NCI-H2196 (cell line): Measurements from ENCODE around the gene SPG21.

ENCODE experiments used
- DNase-seq: peaks from one replicate; lab custom pipeline; 2025; ENCODE audit not compliant: unreplicated experiment; lab: John Stamatoyannopoulos, UW

The SPG21 gene

GRCh38 chr15:64993290-64993689, 3.6 kb upstream of the SPG21 start:
- no peak for DNase-seq

GRCh38 chr15:64991536-64992135, 1.9 kb upstream of the SPG21 start:
- DNase-seq: no peak

GRCh38 chr15:64990168-64990470, 405 bp upstream of the SPG21 start:
- DNase-seq: no peak

- DNase-seq: no peak
Measured at GRCh38 chr15:64987136-64987535, 2.6 kb downstream of the SPG21 start.

GRCh38 chr15:64985366-64986033, 4.2 kb downstream of the SPG21 start:
- no peak for DNase-seq

- DNase-seq: no peak
Measured at GRCh38 chr15:64982472-64982871, 7.2 kb downstream of the SPG21 start.

- DNase-seq: no peak
Measured at GRCh38 chr15:64981812-64982431, 7.8 kb downstream of the SPG21 start.

GRCh38 chr15:64979252-64979710, 10.4 kb downstream of the SPG21 start:
- no peak for DNase-seq

- DNase-seq: no peak
Measured at GRCh38 chr15:64975390-64975789, 14.3 kb downstream of the SPG21 start.

GRCh38 chr15:64970698-64971097, 19.0 kb downstream of the SPG21 start:
- no peak for DNase-seq

- DNase-seq: no peak
Measured at GRCh38 chr15:64969401-64969800, 20.3 kb downstream of the SPG21 start.

GRCh38 chr15:64961013-64961412, 28.7 kb downstream of the SPG21 start:
- no peak for DNase-seq

GRCh38 chr15:64960153-64960552, 29.6 kb downstream of the SPG21 start:
- no peak for DNase-seq

GRCh38 chr15:64959128-64959527, 30.6 kb downstream of the SPG21 start:
- no peak for DNase-seq

- DNase-seq: no peak
Measured at GRCh38 chr15:64954395-64954794, 35.3 kb downstream of the SPG21 start.

- no peak for DNase-seq
Measured at GRCh38 chr15:64951777-64952418, 37.8 kb downstream of the SPG21 start.

- no peak for DNase-seq
Measured at GRCh38 chr15:64950888-64951287, 38.8 kb downstream of the SPG21 start.

- no peak for DNase-seq
Measured at GRCh38 chr15:64949383-64950186, 40.1 kb downstream of the SPG21 start.

- no peak for DNase-seq
Measured at GRCh38 chr15:64948916-64949315, 40.8 kb downstream of the SPG21 start.

- DNase-seq: no peak
Measured at GRCh38 chr15:64947211-64947610, 42.5 kb downstream of the SPG21 start.

- DNase-seq: no peak
Measured at GRCh38 chr15:64944961-64945360, 44.8 kb downstream of the SPG21 start.
